Activated CD8-positive, alpha-beta memory T cell treated with anti-CD3 and anti-CD28 coated beads, Interleukin-2, amount 50 U/mL, for 24 hours (primary cell): ENCODE data around the gene DEFB121.

ENCODE experiments used
- DNase-seq: peaks from one replicate; pipeline ENCODE4 v3.0.0-alpha.2; 2020; ENCODE audit errors: extremely low read depth

The DEFB121 gene

DNA sequence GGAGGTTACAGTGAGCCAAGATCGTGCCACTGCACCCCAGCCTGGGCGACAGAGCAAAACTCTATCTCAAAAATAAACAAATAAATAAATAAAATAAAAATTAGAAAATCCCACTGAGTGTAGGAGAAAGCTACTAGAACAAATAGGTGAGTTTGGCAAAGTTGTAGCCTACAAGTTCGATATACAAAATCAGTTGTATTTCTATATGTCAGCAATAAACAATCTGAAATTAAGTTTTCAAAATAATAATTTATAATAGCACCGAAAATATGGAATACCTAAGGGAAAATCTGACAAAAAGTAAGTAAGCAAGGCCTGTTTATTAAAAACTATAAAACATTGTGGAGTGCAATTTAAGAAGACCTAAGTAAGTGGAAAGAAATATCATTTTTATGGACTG, 42.7 kb downstream of the DEFB121 start:
- no peak for DNase-seq

DNA sequence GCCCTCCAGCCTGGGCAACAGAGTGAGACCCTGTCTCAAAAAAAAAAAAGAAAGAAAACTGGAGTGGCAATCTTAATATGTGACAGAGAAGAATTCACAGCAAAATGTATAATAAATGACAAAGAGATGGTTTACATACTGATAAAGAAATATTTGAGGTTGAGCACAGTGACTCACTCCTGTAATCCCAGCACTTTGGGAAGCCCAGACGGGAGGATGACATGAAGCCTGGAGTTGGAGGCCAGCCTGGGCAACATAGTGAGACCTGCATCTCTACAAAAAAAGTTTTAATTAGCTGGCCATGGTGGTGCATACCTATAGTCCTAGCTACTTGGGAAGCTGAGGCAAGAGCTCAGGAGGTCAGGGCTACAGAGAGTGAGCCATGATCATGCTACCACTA, 50.0 kb downstream of the DEFB121 start:
- no peak for DNase-seq
